K562 (cell line): ENCODE measurements around the gene MOSPD3. TPM values are rescaled to one million over a fixed set of nuclear protein-coding genes. Genes with fewer than 3 reads are reported as not detected.

Source experiments
- LEF1 ChIP-seq: fragments of 450-650 bp; IDR thresholded peaks from 2 replicates; pipeline ENCODE4 v1.6.1; 2016; ENCODE audit warnings: mild to moderate bottlenecking
- polyA plus RNA-seq, 8 experiments: library from polyadenylated mRNA; depleted of rRNA in 4 of 8; stranded (reverse) in 5 of 8; unstranded in 3 of 8; fragments of >200 nt; fragmentation: Nextera tagmentation in 2 of 8; fragmentation: Illumina TruSeq in 1 of 8; extraction: Ambion mirVana in 2 of 8; extraction: Trizol in 1 of 8; gene quantifications; 2 replicates each; pipeline versions ENCODE4 v1.2.1 to v1.2.3, GENCODE V29; 2011 to 2014; ENCODE audit warnings: inconsistent platforms in 1 of 8, missing spikeins in 1 of 8
- total RNA-seq, 7 experiments: library from RNA; depleted of rRNA in 6 of 7; stranded (reverse); fragments of >200 nt in 6 of 7; fragmentation: Illumina TruSeq in 2 of 7; extraction: Trizol in 2 of 7; gene quantifications; 2 replicates each; pipeline versions ENCODE4 v1.2.1 to v1.2.3, GENCODE V29; 2011 to 2021; ENCODE audit warnings: low replicate concordance in 1 of 7
- TF ChIP-seq, protein P1 (sequence below): fragments of 450-650 bp; IDR thresholded peaks from 2 replicates; pipeline ENCODE4 v1.6.1; 2016; ENCODE audit warnings: mild to moderate bottlenecking, moderate library complexity

The MOSPD3 gene
- total and polyA plus RNA-seq, 9 of the 15 experiments (the other 6 are each of a cell fraction or from before 2014, with no cell fraction given) = 1.4 to 32.1 (median 7.3) TPM

DNA sequence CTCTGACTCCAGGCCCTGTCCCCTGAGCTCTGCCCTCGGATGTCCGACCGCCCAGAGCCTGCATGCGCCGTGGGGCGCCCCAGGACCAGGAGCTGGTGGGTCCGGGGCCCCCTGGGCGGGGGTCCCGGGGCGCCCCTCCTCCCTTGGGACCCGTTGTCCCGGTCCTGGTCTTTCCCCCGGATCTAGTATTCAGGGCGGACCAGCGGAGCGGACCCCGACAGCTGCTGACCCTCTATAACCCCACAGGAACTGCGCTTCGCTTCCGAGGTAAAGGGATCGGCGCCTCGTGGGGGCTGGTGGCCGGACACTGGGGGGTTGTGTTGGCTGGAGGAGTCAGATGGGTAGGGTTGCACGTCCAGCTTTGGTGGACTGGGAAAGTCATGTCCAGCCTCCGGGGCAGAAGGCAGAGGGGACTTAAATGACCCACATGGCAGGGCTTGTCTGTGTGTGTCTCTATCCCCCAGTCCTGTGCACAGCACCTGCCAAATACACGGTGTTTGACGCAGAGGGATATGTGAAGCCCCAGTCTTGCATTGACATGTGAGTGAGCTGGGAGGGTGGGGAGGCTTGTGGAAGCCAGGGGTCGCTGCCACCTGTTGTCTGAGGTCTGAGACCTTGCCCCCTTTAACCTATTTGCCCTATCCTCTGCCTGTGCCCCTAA lies 520 bp downstream of the MOSPD3 start (continued):
- TF ChIP-seq, protein P1, sequence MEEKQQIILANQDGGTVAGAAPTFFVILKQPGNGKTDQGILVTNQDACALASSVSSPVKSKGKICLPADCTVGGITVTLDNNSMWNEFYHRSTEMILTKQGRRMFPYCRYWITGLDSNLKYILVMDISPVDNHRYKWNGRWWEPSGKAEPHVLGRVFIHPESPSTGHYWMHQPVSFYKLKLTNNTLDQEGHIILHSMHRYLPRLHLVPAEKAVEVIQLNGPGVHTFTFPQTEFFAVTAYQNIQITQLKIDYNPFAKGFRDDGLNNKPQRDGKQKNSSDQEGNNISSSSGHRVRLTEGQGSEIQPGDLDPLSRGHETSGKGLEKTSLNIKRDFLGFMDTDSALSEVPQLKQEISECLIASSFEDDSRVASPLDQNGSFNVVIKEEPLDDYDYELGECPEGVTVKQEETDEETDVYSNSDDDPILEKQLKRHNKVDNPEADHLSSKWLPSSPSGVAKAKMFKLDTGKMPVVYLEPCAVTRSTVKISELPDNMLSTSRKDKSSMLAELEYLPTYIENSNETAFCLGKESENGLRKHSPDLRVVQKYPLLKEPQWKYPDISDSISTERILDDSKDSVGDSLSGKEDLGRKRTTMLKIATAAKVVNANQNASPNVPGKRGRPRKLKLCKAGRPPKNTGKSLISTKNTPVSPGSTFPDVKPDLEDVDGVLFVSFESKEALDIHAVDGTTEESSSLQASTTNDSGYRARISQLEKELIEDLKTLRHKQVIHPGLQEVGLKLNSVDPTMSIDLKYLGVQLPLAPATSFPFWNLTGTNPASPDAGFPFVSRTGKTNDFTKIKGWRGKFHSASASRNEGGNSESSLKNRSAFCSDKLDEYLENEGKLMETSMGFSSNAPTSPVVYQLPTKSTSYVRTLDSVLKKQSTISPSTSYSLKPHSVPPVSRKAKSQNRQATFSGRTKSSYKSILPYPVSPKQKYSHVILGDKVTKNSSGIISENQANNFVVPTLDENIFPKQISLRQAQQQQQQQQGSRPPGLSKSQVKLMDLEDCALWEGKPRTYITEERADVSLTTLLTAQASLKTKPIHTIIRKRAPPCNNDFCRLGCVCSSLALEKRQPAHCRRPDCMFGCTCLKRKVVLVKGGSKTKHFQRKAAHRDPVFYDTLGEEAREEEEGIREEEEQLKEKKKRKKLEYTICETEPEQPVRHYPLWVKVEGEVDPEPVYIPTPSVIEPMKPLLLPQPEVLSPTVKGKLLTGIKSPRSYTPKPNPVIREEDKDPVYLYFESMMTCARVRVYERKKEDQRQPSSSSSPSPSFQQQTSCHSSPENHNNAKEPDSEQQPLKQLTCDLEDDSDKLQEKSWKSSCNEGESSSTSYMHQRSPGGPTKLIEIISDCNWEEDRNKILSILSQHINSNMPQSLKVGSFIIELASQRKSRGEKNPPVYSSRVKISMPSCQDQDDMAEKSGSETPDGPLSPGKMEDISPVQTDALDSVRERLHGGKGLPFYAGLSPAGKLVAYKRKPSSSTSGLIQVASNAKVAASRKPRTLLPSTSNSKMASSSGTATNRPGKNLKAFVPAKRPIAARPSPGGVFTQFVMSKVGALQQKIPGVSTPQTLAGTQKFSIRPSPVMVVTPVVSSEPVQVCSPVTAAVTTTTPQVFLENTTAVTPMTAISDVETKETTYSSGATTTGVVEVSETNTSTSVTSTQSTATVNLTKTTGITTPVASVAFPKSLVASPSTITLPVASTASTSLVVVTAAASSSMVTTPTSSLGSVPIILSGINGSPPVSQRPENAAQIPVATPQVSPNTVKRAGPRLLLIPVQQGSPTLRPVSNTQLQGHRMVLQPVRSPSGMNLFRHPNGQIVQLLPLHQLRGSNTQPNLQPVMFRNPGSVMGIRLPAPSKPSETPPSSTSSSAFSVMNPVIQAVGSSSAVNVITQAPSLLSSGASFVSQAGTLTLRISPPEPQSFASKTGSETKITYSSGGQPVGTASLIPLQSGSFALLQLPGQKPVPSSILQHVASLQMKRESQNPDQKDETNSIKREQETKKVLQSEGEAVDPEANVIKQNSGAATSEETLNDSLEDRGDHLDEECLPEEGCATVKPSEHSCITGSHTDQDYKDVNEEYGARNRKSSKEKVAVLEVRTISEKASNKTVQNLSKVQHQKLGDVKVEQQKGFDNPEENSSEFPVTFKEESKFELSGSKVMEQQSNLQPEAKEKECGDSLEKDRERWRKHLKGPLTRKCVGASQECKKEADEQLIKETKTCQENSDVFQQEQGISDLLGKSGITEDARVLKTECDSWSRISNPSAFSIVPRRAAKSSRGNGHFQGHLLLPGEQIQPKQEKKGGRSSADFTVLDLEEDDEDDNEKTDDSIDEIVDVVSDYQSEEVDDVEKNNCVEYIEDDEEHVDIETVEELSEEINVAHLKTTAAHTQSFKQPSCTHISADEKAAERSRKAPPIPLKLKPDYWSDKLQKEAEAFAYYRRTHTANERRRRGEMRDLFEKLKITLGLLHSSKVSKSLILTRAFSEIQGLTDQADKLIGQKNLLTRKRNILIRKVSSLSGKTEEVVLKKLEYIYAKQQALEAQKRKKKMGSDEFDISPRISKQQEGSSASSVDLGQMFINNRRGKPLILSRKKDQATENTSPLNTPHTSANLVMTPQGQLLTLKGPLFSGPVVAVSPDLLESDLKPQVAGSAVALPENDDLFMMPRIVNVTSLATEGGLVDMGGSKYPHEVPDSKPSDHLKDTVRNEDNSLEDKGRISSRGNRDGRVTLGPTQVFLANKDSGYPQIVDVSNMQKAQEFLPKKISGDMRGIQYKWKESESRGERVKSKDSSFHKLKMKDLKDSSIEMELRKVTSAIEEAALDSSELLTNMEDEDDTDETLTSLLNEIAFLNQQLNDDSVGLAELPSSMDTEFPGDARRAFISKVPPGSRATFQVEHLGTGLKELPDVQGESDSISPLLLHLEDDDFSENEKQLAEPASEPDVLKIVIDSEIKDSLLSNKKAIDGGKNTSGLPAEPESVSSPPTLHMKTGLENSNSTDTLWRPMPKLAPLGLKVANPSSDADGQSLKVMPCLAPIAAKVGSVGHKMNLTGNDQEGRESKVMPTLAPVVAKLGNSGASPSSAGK = peak; percentile 26; the same call in 1 of the 2 replicates
- TF ChIP-seq LEF1 = no peak
